OCI-LY1 (cell line): Measurements from ENCODE around the gene CSTF1.

Experiments used
- H2AFZ ChIP-seq: fragments of 200-600 bp; sonication (generic), shearing (Covaris generic); 2 replicates; pipeline ENCODE4 v1.6.0; 2014; ENCODE audit warnings: antibody characterized with exemption, mild to moderate bottlenecking, low read length
- H3F3A ChIP-seq: fragments of 200-600 bp; sonication (generic), shearing (Covaris generic); 2 replicates; pipeline ENCODE4 v1.6.0; 2014; ENCODE audit warnings: mild to moderate bottlenecking, antibody characterized with exemption, low read length, moderate library complexity; ENCODE audit not compliant: insufficient read depth
- H3K27ac ChIP-seq: fragments of 200-600 bp; sonication (generic); 2 replicates; pipeline ENCODE4 v1.5.1; 2014; ENCODE audit warnings: low read length, mixed run types, mild to moderate bottlenecking, low read depth; ENCODE audit not compliant: poor library complexity, severe bottlenecking
- H3K27me3 ChIP-seq: fragments of 200-600 bp; sonication (generic); 2 replicates; pipeline ENCODE4 v1.6.0; 2014; ENCODE audit warnings: antibody characterized with exemption, mild to moderate bottlenecking, low read length, moderate library complexity; ENCODE audit not compliant: insufficient read depth
- H3K36me3 ChIP-seq: fragments of 200-600 bp; sonication (generic); 2 replicates; pipeline ENCODE4 v1.6.1; 2014; ENCODE audit warnings: mild to moderate bottlenecking, antibody characterized with exemption, low read length, moderate library complexity, mixed read lengths; ENCODE audit not compliant: insufficient read depth
- H3K4me1 ChIP-seq: fragments of 200-600 bp; sonication (generic); 2 replicates; pipeline ENCODE4 v1.5.1; 2014; ENCODE audit warnings: mild to moderate bottlenecking, low read length, moderate library complexity; ENCODE audit not compliant: insufficient read depth, severe bottlenecking
- H3K4me2 ChIP-seq: fragments of 200-600 bp; sonication (generic), shearing (Covaris generic); 2 replicates; pipeline ENCODE4 v1.6.1; 2014; ENCODE audit warnings: low read length
- H3K4me3 ChIP-seq: fragments of 200-600 bp; sonication (generic); 2 replicates; pipeline ENCODE4 v1.5.1; 2014; ENCODE audit warnings: low read length, low read depth, mild to moderate bottlenecking, mixed read lengths; ENCODE audit not compliant: poor library complexity, severe bottlenecking
- H3K79me2 ChIP-seq: fragments of 200-600 bp; shearing (Covaris generic); 2 replicates; pipeline ENCODE4 v1.6.1; 2016; ENCODE audit warnings: mixed run types, low read length, mixed read lengths; ENCODE audit not compliant: insufficient read depth
- H3K9ac ChIP-seq: fragments of 200-600 bp; sonication (generic), shearing (Covaris generic); 2 replicates; pipeline ENCODE4 v1.6.1; 2014; ENCODE audit warnings: mild to moderate bottlenecking, low read length, mixed read lengths
- H3K9me2 ChIP-seq: fragments of 200-600 bp; sonication (generic), shearing (Covaris generic); 2 replicates; pipeline ENCODE4 v1.6.1; 2014; ENCODE audit warnings: low read depth, mild to moderate bottlenecking, low read length, mixed read lengths
- H3K9me3 ChIP-seq: fragments of 200-600 bp; shearing (Covaris generic); 2 replicates; pipeline ENCODE4 v1.6.1; 2014; ENCODE audit warnings: low read length, mixed read lengths
- H4K20me1 ChIP-seq: fragments of 200-600 bp; sonication (generic), shearing (Covaris generic); 2 replicates; pipeline ENCODE4 v1.6.0; 2016; ENCODE audit warnings: mild to moderate bottlenecking, low read length; ENCODE audit not compliant: insufficient read depth
- EZH2 ChIP-seq: fragments of 200-600 bp; sonication (generic), shearing (Covaris generic); IDR thresholded peaks from 2 replicates; pipeline ENCODE4 v1.8.0; 2017; ENCODE audit warnings: borderline replicate concordance, mixed run types, mild to moderate bottlenecking, antibody characterized with exemption, low read length, moderate library complexity, mixed read lengths
- TF ChIP-seq, protein P1 (sequence below): fragments of 200-600 bp; sonication (generic), shearing (Covaris generic); IDR thresholded peaks from 2 replicates; pipeline ENCODE4 v1.5.1; 2017; ENCODE audit warnings: mild to moderate bottlenecking, antibody characterized with exemption, low read length, moderate library complexity, mixed read lengths

Gene CSTF1

GRCh38 chr20:56426926-56427325 is 34.5 kb downstream of the CSTF1 start:
- Histone ChIP-seq H3K4me2 (no peak overlapping the region), H3K9ac (no peak overlapping the region), H3K79me2 (no peaks in the 10 kb centered on the region), H3K4me1 (peaks cover 11% of the 10 kb centered on the region), H2AFZ (no peak overlapping the region), H3K27me3 (no peaks in the 10 kb centered on the region), H3K9me3 (no peaks in the 10 kb centered on the region), H3K9me2 (no peaks in the 10 kb centered on the region), H3K4me3 (no peak overlapping the region), H3K27ac (no peak overlapping the region), H3F3A (no peaks in the 10 kb centered on the region), H3K36me3 (no peaks in the 10 kb centered on the region), H4K20me1 (no peaks in the 10 kb centered on the region)
- TF ChIP-seq EZH2, result no peak
- TF ChIP-seq, protein P1, sequence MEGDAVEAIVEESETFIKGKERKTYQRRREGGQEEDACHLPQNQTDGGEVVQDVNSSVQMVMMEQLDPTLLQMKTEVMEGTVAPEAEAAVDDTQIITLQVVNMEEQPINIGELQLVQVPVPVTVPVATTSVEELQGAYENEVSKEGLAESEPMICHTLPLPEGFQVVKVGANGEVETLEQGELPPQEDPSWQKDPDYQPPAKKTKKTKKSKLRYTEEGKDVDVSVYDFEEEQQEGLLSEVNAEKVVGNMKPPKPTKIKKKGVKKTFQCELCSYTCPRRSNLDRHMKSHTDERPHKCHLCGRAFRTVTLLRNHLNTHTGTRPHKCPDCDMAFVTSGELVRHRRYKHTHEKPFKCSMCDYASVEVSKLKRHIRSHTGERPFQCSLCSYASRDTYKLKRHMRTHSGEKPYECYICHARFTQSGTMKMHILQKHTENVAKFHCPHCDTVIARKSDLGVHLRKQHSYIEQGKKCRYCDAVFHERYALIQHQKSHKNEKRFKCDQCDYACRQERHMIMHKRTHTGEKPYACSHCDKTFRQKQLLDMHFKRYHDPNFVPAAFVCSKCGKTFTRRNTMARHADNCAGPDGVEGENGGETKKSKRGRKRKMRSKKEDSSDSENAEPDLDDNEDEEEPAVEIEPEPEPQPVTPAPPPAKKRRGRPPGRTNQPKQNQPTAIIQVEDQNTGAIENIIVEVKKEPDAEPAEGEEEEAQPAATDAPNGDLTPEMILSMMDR, result no peak

DNA sequence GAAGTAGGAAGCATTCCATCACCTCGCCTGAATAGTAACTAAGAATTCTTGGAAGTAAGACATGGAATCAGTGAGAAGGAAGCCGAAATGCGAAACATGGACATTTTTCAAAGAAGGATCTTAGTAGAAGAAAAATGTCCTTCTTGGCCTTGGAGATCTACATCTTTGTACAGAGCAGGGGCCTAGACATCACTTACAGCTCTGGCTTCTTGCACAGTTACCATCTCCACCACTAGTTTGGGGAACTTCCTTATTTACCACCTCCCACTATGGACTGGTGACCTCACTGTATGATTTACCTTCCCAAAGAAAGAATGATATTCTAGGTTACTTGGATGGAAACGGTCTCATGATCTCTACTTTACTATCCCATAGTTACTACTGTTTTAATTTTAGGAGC is 35.4 kb downstream of the CSTF1 start:
- no peak overlapping the region for H3K27ac ChIP-seq
- no peak overlapping the region for H3K4me2 ChIP-seq
- no peaks in the 10 kb centered on the region for H3F3A ChIP-seq

GRCh38 chr20:56428410-56428809 is 36.0 kb downstream of the CSTF1 start:
- no peaks in the 10 kb centered on the region for H3K9me2 ChIP-seq
- H3K4me2 ChIP-seq, result no peak overlapping the region
- H3K27ac ChIP-seq, result no peak overlapping the region
- H3K27me3 ChIP-seq, result no peaks in the 10 kb centered on the region
- H3K9me3 ChIP-seq, result no peaks in the 10 kb centered on the region
- H2AFZ ChIP-seq, result no peak overlapping the region
- H3K9ac ChIP-seq, result no peak overlapping the region
- no peak overlapping the region for H3K4me3 ChIP-seq
- no peaks in the 10 kb centered on the region for H3K36me3 ChIP-seq
- TF ChIP-seq, protein P1, result no peak
- TF ChIP-seq EZH2, result no peak
- no peaks in the 10 kb centered on the region for H3K79me2 ChIP-seq
- peaks cover 11% of the 10 kb centered on the region for H3K4me1 ChIP-seq
- H3F3A ChIP-seq, result no peaks in the 10 kb centered on the region
- H4K20me1 ChIP-seq, result no peaks in the 10 kb centered on the region

More for the DNA sequence above, 35.4 kb downstream of the CSTF1 start:
- Histone ChIP-seq H3K79me2 (no peaks in the 10 kb centered on the region), H3K27me3 (no peaks in the 10 kb centered on the region), H2AFZ (no peak overlapping the region), H3K4me1 (peaks cover 11% of the 10 kb centered on the region), H3K9ac (no peak overlapping the region), H3K9me2 (no peaks in the 10 kb centered on the region), H4K20me1 (no peaks in the 10 kb centered on the region), H3K9me3 (no peaks in the 10 kb centered on the region), H3K36me3 (no peaks in the 10 kb centered on the region), H3K4me3 (no peak overlapping the region)
- TF ChIP-seq, protein P1, result no peak
- no peak for TF ChIP-seq EZH2
